ENCODE measurements around the gene ZKSCAN4.

- TF ChIP-seq GATA3 (IDR thresholded peaks at IDR 0.05; ENCODE audit: low read depth, low read length) (no peak), GATA2 (IDR thresholded peaks at IDR 0.05; ENCODE audit: low read depth, low read length) (no peak)
Measured at GRCh38 chr6:28245206-28245941, 6.7 kb downstream of the ZKSCAN4 start.

All from SH-SY5Y (cell line).